Heart left ventricle (tissue), 13 donors: Measurements from ENCODE around the gene TBC1D19.

Experiments
- POLR2A ChIP-seq, 2 donors: fragments of 450-650 bp; IDR thresholded peaks; one replicate each; pipeline ENCODE4 v1.6.1; 2017; ENCODE audit warnings: antibody characterized with exemption in 2 of 2, mild to moderate bottlenecking in 2 of 2, moderate library complexity in 2 of 2
- TF ChIP-seq, protein P1 (sequence below), 12 donors: fragments of 200-600 bp; sonication (generic) in 4 of 12; IDR thresholded peaks; one replicate each; pipeline versions ENCODE4 v1.5.0 to v1.8.0; 2018 to 2022; ENCODE audit warnings: antibody characterized with exemption in 12 of 12, mild to moderate bottlenecking in 5 of 12
- donor health status: ischemic (EF 13 %, LVEDD 7.1; RV severe dilation, severe dysfunction).
- donor health status: DM: no; HTN: yes; CAD: no.
- donor health status: DM: no; HTN: no; CAD: no.
- donor health status: ischemic (EF 25% LVEDD 6.9; RV normal size, moderate dysfunction).
- donor health status: ischemic (EF 25% LVEDD 5.7; RV mildly dilated, moderate dysfunction).
- donor health status: ischemic (EF 35%, LVEDD 5.7; RV mildly dilated, moderate dysfunction).
- donor health status: nonischemic (EF 11% LVEDD 7.7; RV severe dilation, severe dysfunction).
- donor health status: DM: yes; HTN: yes; CAD: no.
- donor health status: PGD.
- donor health status: ischemic (EF 29% LVEDD 5.4; RV normal size, mild dysfunction).
- donor health status: nonischemic (EF 23%, LVEDD 6.1; RV moderate dilation, normal function).

DNA sequence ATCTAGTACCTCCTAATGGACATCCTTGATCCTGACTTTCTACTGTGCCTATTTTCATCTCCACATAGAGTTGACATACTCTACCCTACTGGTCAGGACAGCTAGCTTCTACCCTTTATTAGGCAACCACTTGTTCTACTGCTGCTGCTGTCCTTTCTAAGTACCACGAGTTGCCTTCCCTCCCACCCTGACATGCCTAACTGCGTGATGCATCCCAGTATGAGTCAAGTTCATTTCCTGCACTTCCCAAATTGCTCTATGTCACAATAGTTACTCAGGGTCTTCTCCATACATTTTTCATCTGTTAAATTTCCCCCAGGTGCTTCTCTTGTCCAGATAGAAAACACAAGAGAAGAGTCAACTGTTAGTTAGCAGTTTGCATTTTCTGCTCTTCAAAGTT lies 133.4 kb downstream of the TBC1D19 start:
- TF ChIP-seq POLR2A (IDR thresholded peaks at IDR 0.05), result no peak
- TF ChIP-seq, protein P1, sequence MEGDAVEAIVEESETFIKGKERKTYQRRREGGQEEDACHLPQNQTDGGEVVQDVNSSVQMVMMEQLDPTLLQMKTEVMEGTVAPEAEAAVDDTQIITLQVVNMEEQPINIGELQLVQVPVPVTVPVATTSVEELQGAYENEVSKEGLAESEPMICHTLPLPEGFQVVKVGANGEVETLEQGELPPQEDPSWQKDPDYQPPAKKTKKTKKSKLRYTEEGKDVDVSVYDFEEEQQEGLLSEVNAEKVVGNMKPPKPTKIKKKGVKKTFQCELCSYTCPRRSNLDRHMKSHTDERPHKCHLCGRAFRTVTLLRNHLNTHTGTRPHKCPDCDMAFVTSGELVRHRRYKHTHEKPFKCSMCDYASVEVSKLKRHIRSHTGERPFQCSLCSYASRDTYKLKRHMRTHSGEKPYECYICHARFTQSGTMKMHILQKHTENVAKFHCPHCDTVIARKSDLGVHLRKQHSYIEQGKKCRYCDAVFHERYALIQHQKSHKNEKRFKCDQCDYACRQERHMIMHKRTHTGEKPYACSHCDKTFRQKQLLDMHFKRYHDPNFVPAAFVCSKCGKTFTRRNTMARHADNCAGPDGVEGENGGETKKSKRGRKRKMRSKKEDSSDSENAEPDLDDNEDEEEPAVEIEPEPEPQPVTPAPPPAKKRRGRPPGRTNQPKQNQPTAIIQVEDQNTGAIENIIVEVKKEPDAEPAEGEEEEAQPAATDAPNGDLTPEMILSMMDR (IDR thresholded peaks at IDR 0.05), result no peak
